Dedifferentiated amniotic fluid mesenchymal stem cell (primary cell): ENCODE results near the gene SHMT2.

Experiments
- DNase-seq: peaks from one replicate; pipeline ENCODE4 v3.0.0-alpha.2; 2016; ENCODE audit errors: extremely low spot score

The SHMT2 gene

DNA sequence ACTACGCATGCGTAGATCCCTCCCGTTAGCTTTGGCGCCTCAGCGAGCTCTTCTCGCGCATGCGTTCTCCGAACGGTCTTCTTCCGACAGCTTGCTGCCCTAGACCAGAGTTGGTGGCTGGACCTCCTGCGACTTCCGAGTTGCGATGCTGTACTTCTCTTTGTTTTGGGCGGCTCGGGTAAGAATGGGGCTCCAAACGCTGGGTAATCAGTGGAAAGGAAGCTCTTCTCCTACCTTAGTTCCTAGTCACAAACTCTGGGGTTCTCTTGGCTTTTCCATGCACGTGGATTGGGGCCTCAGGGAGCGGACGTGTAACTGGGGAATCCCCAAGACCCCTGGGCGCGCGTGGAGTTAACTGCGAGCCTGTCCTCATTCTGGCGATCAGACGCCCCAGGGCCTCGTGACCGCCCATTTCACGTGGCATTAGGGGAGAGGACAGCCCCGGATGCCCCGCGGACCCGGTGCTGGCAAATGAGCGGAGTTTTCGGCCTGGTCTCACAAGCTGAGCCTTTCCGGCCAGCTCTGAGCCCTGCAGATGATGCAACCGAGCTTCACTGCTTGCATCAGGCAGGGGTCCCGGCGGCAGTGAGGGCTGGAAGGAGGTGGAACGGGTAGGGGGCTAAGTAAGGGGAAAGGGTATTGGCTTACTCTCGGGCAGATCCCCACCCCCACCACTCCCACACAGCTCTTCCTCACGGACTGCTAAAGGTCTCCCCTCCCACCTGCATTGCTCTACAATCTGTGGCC, at the start of gene SHMT2:
TSS of gene SHMT2 (plus strand) at position 78 of the 747 bp plus-strand sequence. CDS start at position 146, 68 bp downstream.
- peak; percentile 94 for DNase-seq

DNA sequence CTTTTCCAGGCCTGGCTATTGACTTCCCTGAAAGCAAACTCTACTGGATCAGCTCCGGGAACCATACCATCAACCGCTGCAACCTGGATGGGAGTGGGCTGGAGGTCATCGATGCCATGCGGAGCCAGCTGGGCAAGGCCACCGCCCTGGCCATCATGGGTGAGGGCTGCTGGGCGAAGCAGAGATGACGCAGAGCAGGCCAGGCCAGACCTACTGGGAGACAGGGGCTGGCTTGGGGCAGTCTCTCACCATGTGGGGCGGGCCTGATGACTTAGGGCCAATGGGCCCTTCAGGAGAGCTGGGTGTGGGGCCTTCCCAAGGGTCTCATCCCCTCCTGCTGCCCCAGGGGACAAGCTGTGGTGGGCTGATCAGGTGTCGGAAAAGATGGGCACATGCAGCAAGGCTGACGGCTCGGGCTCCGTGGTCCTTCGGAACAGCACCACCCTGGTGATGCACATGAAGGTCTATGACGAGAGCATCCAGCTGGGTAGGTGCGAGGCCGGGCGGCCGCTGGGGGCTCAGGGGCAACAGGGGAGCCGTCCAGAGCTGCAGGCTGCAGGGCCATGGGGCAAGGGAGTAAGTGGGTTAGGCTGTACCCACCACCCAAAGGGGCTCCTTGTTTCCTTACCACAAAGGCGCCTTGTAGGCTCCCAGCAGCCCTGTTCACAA, 49.1 kb upstream of the SHMT2 start:
- no peak for DNase-seq

DNA sequence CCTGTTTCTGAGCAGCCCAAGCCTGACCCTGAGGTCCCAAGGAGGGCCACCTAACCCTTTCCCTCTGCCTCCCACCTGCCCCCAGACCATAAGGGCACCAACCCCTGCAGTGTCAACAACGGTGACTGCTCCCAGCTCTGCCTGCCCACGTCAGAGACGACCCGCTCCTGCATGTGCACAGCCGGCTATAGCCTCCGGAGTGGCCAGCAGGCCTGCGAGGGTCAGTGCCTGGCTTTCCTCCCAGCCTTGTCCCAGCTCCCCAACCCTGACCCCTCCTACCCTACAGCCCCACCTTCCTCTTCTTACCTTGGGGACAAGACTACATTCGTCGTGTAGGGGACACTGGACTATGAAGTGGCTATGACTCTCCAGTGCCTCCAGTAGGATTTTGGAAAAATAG, 48.4 kb upstream of the SHMT2 start:
- no peak for DNase-seq

DNA sequence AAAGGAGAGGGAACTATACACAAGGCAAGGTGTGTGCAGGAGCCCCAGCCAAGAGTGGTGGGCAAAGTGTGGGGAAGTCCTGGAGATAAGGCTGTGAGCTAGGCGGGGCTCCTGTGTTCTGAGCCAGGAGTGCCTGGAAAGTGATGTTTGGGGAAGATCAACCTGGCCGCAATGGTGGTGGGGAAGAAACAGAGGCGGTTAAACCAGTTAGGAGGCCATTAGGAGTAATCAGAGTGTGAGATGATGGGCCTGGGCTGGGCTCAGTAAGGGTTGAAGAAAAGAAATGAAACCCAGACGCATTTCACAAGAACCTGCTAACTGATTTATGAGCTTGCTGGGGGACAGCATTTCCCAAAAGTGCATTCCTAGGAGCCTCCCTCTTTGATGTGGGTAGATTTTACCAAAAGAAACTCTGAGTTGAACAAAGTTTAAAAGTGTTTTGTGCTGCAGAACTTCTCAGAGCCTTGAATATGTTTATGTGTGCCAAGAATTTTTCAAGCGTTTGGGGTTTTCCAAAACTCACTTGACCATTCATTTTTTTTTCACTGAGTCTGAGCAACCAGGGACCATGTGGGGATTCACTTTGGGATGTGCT, 47.9 kb upstream of the SHMT2 start:
- no peak for DNase-seq

DNA sequence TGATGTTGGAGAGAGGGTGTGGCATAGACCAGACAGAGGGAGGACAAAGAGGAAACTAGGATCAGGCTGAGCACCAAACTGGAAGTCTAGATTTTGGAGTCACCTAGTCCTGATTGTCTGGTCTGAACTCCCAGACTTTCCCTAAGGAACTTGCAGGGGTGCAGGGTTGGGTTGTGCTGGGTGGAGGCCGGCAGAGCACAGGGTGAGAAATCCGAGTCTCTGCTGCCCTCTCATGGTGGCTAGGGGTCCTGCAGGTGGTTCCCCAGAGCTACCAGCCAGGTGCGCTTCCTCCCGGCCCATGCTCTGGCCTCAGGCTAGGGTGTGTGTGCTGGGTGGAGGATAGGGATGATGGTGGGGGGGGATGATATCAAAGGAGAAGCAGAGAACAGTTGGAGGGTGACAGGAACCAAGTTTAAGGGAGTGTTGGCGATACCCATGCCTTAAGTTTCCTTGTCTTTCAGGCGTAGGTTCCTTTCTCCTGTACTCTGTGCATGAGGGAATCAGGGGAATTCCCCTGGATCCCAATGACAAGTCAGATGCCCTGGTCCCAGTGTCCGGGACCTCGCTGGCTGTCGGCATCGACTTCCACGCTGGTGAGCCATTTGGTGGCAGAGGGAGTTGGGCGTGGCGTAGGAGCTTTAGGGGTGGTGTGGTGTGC, 46.5 kb upstream of the SHMT2 start:
- peak; percentile 38 for DNase-seq

DNA sequence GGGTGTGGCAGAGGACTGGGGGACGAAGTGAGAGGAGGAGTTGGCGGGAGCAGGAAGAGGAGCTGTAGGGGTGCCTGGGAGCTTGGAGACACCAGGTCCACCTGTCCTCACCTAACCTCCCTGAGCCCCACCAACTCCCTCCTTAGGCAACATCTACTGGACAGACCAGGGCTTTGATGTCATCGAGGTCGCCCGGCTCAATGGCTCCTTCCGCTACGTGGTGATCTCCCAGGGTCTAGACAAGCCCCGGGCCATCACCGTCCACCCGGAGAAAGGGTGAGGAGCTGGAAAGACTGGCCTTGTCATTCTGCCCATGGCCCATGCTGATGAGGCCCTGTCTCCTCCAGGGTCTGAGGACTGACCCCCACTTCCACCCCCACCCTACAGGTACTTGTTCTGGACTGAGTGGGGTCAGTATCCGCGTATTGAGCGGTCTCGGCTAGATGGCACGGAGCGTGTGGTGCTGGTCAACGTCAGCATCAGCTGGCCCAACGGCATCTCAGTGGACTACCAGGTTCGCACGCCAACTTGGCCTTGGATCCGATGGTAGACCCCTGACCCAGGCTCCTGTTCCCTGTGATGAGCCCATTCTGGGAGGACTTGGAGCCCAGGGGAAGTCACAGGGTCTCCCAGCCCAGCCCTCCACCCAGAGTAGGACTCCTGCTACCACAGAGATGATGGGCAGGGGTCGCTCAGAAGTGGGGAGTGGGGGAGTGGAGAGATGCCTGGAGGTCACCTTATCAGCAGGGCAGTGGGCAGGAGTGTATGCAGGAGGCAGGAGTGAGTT, 45.4 kb upstream of the SHMT2 start:
- no peak for DNase-seq

DNA sequence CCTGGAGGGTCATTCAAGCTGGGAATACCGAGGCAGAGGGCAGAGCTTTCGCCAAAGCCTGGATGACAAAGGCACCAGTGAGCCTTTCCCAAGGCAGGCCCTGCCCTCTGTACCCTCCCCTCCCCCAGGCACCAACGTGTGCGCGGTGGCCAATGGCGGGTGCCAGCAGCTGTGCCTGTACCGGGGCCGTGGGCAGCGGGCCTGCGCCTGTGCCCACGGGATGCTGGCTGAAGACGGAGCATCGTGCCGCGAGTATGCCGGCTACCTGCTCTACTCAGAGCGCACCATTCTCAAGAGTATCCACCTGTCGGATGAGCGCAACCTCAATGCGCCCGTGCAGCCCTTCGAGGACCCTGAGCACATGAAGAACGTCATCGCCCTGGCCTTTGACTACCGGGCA, 44.1 kb upstream of the SHMT2 start:
- DNase-seq = no peak

DNA sequence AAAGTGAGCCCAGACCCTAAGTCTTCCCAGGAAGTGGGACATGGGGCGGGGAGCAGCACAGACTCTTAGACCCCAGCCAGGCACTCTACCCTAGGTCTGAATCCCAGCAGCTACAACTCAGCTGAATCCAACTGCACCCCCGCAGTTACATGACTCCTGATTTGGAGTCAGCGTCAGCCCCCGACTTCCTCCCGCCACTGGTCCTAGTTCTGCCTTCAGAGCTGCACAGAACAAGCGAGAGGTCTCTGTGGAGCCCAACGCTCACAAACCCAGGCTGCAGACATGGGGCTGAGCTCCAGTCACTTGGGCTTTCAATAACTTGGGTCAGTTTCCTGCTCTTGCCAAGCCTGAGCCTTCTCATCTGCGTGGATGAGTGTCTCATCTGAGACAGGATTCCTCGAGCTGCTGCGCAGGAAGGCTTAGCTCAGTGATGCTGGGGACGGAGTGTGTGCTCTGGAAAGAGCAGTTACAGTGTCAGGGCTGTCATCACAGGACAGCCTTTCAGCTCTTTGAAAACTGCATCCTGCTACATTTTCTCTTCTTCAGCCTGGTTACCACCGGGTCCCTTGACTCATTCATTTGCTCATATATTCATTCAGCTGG, 43.5 kb upstream of the SHMT2 start:
- DNase-seq = no peak

DNA sequence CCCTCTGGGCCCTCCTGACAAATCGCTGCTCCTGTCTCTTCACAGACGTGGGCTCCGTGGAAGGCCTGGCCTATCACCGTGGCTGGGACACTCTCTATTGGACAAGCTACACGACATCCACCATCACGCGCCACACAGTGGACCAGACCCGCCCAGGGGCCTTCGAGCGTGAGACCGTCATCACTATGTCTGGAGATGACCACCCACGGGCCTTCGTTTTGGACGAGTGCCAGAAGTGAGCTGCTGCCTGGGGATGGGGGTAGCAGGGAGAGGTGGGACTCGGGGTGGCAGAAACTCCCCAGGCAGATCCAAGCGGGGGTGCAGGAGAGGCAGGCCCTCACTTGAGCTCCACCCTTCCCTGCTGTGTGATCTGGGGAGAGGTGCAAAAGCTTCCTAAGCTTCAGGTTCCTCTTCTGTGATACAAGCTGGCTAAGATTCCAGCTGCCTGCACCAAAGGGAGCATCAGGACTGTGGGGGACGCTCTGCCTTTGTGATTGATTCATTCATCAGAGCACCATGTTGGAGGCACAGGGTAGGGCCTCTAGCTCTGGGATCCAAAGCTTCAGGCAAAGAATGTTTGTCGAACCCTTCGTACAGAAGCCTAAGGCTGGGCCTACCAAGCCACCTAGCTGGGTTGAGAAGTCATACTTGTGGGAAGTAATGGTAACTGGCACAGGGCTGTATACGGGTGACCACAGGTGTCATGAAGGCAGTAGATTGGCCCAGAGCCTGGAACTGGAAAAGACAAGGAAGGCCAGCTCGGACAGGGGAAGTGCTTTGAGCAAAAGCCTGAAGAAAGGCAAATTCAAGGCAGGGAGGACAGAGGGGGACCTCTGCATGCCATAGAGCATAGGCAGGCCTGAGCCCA, 42.1 kb upstream of the SHMT2 start:
- DNase-seq = no peak

DNA sequence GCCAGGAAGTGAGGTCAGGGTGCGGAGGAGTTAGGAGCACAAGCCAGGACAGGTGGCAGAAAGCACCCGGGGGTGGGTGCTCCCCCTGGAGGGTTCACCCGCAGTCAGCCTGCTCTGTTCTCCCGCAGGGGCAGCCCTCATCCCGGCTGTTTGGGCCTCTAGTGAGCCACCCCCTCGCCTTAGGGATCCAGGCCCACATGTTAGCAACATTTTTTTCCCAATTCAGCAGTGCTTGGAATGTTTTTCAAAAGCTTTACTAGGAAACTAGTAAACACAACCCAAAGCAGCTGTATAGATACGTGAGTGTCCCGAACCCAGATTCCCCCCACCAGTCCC, 41.5 kb upstream of the SHMT2 start:
- no peak for DNase-seq

DNA sequence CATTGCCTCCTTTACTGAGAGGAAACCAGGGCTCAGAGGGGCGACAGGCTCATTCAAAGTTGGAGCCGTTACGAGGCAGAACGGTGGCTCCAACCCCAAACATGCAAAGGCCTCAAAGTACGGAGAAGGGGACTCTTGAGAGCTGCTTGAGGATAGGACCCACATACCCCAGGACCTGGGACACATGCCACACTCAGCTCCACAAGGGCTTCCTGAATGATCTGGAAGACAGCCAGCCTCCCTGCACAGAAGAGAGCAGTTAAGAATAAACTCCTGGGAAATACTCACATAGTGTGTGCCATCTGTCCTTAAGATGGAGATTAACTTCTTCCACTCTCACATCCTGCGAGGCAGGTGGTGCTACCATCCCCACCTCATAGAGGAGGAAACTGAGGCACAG, 39.5 kb upstream of the SHMT2 start:
- DNase-seq = no peak

DNA sequence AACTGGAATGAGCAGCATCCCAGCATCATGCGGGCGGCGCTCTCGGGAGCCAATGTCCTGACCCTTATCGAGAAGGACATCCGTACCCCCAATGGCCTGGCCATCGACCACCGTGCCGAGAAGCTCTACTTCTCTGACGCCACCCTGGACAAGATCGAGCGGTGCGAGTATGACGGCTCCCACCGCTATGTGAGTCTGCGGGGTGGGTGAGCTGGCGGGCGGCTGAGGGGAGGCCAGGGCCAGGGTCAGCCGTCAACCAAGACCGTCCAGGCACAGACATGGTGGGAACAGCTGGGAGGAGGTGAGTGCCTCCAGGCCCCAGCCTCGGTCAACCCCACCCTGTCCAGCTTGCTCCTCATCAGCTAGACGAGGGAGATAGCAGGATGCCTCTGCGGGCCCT, 38.7 kb upstream of the SHMT2 start:
- no peak for DNase-seq

DNA sequence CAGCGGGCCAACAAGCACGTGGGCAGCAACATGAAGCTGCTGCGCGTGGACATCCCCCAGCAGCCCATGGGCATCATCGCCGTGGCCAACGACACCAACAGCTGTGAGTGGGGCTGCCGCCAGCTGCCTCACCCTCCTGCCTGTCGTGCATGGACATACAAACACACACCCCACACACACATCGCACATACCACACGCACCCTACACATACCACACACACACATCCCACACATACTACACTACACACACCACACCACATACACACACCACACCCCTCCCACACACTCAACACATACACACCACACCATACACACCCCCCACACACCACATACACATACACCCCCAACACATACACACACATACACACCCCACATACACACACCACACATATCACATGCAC, 38.1 kb upstream of the SHMT2 start:
- DNase-seq = no peak

DNA sequence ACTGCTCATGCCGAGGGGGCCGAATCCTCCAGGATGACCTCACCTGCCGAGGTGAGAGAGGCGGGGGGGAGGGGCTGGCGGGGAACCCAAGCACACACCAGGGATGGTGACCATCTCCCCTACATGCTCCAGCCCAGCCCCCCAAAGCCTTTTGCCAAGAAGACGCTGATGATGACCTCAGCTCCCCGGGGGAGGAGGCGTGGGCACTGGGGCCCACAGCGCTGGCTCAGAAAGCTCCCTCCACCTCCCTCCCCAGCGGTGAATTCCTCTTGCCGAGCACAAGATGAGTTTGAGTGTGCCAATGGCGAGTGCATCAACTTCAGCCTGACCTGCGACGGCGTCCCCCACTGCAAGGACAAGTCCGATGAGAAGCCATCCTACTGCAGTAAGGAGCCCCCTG, 36.6 kb upstream of the SHMT2 start:
- no peak for DNase-seq

DNA sequence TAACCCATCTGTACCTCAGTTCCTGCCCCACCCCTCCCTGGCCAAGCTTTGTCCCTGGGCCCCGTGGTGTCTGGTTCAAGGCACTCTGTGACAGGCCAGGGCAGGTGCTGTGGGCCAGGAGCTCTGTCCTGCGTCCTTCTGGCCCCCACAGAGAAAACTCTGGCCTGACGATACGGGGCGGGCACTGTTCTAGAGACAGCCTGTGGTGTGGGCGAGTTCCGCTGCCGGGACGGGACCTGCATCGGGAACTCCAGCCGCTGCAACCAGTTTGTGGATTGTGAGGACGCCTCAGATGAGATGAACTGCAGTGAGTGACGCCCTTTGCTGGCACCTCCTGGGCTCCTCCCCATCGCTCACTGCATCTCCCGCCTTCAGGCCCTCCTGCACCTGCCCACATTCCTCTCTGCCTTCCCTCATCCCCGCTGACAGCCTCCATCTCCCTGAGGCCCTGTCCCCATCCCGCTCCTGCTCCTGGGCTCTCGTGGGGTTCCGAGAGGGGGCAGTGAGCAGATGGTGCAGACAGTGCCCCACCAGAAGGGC, 35.7 kb upstream of the SHMT2 start:
- no peak for DNase-seq

DNA sequence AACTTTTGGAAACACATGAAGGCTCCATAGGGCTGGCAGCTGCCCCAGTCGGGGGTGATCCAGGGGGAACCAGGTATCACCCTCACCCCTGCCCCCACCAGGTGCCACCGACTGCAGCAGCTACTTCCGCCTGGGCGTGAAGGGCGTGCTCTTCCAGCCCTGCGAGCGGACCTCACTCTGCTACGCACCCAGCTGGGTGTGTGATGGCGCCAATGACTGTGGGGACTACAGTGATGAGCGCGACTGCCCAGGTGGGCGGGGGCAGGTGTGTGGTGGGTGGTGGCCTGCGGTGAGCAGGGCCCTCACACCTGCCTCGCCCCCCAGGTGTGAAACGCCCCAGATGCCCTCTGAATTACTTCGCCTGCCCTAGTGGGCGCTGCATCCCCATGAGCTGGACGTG, 35.3 kb upstream of the SHMT2 start:
- no peak for DNase-seq

DNA sequence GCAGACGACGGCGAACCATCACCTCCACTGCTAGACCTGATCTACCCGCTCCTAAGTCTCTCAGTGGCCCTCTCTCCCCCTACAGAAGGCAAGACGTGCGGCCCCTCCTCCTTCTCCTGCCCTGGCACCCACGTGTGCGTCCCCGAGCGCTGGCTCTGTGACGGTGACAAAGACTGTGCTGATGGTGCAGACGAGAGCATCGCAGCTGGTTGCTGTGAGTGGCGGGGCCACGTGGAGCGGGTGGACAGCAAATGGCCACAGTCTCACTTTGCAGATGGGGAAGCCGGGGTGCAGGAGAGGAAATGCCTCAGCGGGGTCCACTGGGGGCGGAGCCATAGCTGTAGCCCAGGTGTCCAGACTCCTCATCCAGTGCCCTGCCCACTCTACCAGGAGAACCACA, 34.3 kb upstream of the SHMT2 start:
- DNase-seq = no peak

DNA sequence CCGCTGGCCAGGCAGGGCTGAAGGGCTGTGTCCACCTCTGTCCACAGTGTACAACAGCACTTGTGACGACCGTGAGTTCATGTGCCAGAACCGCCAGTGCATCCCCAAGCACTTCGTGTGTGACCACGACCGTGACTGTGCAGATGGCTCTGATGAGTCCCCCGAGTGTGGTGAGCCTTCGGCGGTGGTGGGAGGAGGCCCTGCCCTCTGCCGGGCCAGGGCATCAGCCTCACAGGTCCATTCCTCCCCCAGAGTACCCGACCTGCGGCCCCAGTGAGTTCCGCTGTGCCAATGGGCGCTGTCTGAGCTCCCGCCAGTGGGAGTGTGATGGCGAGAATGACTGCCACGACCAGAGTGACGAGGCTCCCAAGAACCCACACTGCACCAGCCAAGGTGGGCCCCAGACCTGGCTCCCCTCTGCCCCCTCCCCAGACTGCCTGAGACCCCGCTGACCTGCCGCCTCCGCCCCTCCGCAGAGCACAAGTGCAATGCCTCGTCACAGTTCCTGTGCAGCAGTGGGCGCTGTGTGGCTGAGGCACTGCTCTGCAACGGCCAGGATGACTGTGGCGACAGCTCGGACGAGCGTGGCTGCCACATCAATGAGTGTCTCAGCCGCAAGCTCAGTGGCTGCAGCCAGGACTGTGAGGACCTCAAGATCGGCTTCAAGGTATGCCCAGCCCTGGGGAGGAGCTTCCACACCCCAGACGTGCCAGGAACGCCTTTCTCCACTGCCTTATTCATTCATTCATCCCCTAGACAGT, 33.7 kb upstream of the SHMT2 start:
- no peak for DNase-seq

DNA sequence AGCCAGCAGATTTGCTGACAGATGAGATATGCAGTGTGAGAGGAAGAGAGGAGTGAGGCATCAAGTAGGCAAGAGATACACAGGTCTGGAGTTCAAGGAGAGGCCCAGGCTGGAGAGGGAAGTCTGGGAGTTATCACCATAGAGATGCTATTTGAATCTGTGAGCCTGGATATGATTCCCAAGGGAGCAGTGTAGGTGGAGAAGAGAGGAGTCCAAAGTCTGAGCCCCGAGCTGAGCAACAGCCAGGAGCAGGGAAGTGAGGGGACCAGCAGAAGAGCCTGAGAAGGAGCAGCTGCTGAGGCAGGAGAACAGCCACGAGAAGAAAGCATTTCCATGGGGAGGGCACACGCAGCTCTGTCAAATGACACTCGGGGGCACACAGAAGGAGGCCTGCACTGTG, 33.1 kb upstream of the SHMT2 start:
- no peak for DNase-seq

DNA sequence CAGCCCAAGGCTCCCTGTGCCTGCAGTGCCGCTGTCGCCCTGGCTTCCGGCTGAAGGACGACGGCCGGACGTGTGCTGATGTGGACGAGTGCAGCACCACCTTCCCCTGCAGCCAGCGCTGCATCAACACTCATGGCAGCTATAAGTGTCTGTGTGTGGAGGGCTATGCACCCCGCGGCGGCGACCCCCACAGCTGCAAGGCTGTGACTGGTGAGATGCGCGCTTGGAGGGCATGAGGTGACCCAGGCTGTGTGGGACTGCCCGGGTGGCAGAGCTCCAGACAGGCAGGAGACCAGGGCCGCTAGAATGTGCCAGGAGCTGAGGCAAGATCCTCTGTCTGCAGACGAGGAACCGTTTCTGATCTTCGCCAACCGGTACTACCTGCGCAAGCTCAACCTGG, 32.6 kb upstream of the SHMT2 start:
- no peak for DNase-seq
